Mesothelial cell of epicardium (in vitro differentiated cells): Measurements from ENCODE around the gene KIF25. TPM values are rescaled to one million over a fixed set of nuclear protein-coding genes. Genes with fewer than 3 reads are reported as not detected.

Source experiments
- DNase-seq, 2 experiments: peaks; one replicate each; pipeline ENCODE4 v3.0.0; 2021; ENCODE audit warnings: low spot score in 2 of 2; ENCODE audit not compliant: unreplicated experiment in 2 of 2
- H3K27ac Mint-ChIP-seq: 2 replicates; pipeline ENCODE4 v1.8.0; 2021; ENCODE audit warnings: mixed read lengths
- H3K27me3 Mint-ChIP-seq: 2 replicates; pipeline ENCODE4 v1.8.0; 2021; ENCODE audit warnings: low read depth, mixed read lengths
- H3K36me3 Mint-ChIP-seq: 2 replicates; pipeline ENCODE4 v1.8.0; 2021; ENCODE audit warnings: mixed read lengths
- H3K4me1 Mint-ChIP-seq: 2 replicates; pipeline ENCODE4 v1.8.0; 2021; ENCODE audit warnings: mixed read lengths
- H3K4me3 Mint-ChIP-seq: 2 replicates; pipeline ENCODE4 v1.8.0; 2021; ENCODE audit warnings: mild to moderate bottlenecking, moderate library complexity, mixed read lengths
- H3K9me3 Mint-ChIP-seq: 2 replicates; pipeline ENCODE4 v1.8.0; 2021; ENCODE audit warnings: mixed read lengths
- total RNA-seq: library from RNA; stranded (reverse); gene quantifications from 3 replicates; pipeline ENCODE4 v1.2.1, GENCODE V29; 2021
- TF ChIP-seq, protein P1 (sequence below): fragments of 200-600 bp; sonication (generic); IDR thresholded peaks from one replicate; pipeline ENCODE4 v1.5.0; 2021; ENCODE audit warnings: antibody characterized with exemption; ENCODE audit not compliant: unreplicated experiment

Gene KIF25
- total RNA-seq, 1 donor from 2014 or later = 1.6 TPM

DNA sequence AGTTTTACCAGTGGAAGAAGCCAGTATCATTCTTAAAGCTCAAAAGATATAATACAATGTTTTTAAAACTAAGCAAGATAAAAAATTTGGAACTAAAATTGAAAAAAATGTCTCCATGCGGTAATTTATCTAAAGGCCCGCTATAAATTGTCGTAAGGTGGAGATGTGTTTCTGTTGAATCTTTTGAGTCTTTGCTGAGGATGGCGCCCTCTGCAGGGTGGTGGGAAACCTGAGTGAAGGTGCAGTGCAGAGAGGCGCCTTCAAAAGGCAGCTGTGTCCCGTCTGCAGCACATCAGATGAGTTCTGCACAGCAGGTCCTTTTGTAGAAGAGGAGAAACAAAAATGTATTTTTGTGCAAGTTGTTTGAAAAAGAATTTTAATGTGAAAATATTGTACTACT is 29.4 kb upstream of the KIF25 start:
- Mint-ChIP-seq H3K27me3 (no peaks in the 10 kb centered on the region), H3K4me3 (no peak overlapping the region), H3K27ac (no peak overlapping the region), H3K36me3 (peaks cover 33% of the 10 kb centered on the region), H3K9me3 (no peaks in the 10 kb centered on the region), H3K4me1 (peaks cover 8% of the 10 kb centered on the region)
- TF ChIP-seq, protein P1, sequence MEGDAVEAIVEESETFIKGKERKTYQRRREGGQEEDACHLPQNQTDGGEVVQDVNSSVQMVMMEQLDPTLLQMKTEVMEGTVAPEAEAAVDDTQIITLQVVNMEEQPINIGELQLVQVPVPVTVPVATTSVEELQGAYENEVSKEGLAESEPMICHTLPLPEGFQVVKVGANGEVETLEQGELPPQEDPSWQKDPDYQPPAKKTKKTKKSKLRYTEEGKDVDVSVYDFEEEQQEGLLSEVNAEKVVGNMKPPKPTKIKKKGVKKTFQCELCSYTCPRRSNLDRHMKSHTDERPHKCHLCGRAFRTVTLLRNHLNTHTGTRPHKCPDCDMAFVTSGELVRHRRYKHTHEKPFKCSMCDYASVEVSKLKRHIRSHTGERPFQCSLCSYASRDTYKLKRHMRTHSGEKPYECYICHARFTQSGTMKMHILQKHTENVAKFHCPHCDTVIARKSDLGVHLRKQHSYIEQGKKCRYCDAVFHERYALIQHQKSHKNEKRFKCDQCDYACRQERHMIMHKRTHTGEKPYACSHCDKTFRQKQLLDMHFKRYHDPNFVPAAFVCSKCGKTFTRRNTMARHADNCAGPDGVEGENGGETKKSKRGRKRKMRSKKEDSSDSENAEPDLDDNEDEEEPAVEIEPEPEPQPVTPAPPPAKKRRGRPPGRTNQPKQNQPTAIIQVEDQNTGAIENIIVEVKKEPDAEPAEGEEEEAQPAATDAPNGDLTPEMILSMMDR = peak; percentile 40
- DNase-seq = no peak

GRCh38 chr6:167970230-167970629 is 27.2 kb upstream of the KIF25 start:
- Mint-ChIP-seq H3K4me1 (peaks cover 18% of the 10 kb centered on the region), H3K36me3 (peaks cover 24% of the 10 kb centered on the region), H3K4me3 (no peak overlapping the region), H3K9me3 (no peaks in the 10 kb centered on the region), H3K27me3 (no peaks in the 10 kb centered on the region), H3K27ac (no peak overlapping the region)
- no peak for DNase-seq
- TF ChIP-seq, protein P1 = no peak

GRCh38 chr6:167972193-167972592 is 25.3 kb upstream of the KIF25 start:
- TF ChIP-seq, protein P1 = no peak
- H3K27ac Mint-ChIP-seq = no peak overlapping the region

GRCh38 chr6:167973148-167973885 is 24.2 kb upstream of the KIF25 start:
- no peak for DNase-seq
- no peaks in the 10 kb centered on the region for H3K9me3 Mint-ChIP-seq
- H3K4me1 Mint-ChIP-seq = peaks cover 23% of the 10 kb centered on the region
- H3K36me3 Mint-ChIP-seq = peaks cover 6% of the 10 kb centered on the region
- no peak overlapping the region for H3K4me3 Mint-ChIP-seq
- no peak overlapping the region for H3K27ac Mint-ChIP-seq
- no peaks in the 10 kb centered on the region for H3K27me3 Mint-ChIP-seq
- TF ChIP-seq, protein P1 = no peak

More at GRCh38 chr6:167972193-167972592, 25.3 kb upstream of the KIF25 start:
- DNase-seq = no peak
- peaks cover 23% of the 10 kb centered on the region for H3K4me1 Mint-ChIP-seq
- H3K4me3 Mint-ChIP-seq = no peak overlapping the region
- H3K27me3 Mint-ChIP-seq = no peaks in the 10 kb centered on the region
- H3K36me3 Mint-ChIP-seq = peaks cover 14% of the 10 kb centered on the region
- H3K9me3 Mint-ChIP-seq = no peaks in the 10 kb centered on the region

GRCh38 chr6:167974640-167975344 is 22.7 kb upstream of the KIF25 start:
- Mint-ChIP-seq H3K4me3 (no peak overlapping the region), H3K27me3 (no peaks in the 10 kb centered on the region), H3K4me1 (peaks cover 23% of the 10 kb centered on the region), H3K36me3 (peaks cover 2% of the 10 kb centered on the region), H3K9me3 (no peaks in the 10 kb centered on the region), H3K27ac (peak overlapping the region; percentile 4)
- DNase-seq = no peak
- TF ChIP-seq, protein P1 = no peak
